Ishikawa (cell line): ENCODE measurements around the gene HNMT.

Experiments used
- CEBPB ChIP-seq: IDR thresholded peaks from 2 replicates; pipeline ENCODE4 v1.6.1; 2012
- CREB1 ChIP-seq: IDR thresholded peaks from 2 replicates; pipeline ENCODE4 v1.6.1; 2012; ENCODE audit warnings: low read depth
- EGR1 ChIP-seq: IDR thresholded peaks from 2 replicates; pipeline ENCODE4 v1.6.1; 2012
- EP300 ChIP-seq: IDR thresholded peaks from 2 replicates; pipeline ENCODE4 v1.6.1; 2012; ENCODE audit warnings: borderline replicate concordance
- FOXM1 ChIP-seq: IDR thresholded peaks from 2 replicates; pipeline ENCODE4 v1.6.1; 2012; ENCODE audit warnings: low read depth, borderline replicate concordance
- NFIC ChIP-seq: IDR thresholded peaks from 2 replicates; pipeline ENCODE4 v1.6.1; 2012
- RAD21 ChIP-seq: IDR thresholded peaks from 2 replicates; pipeline ENCODE4 v1.6.1; 2012; ENCODE audit warnings: low read depth
- REST ChIP-seq: IDR thresholded peaks from 2 replicates; pipeline ENCODE4 v1.6.1; 2012; ENCODE audit warnings: low read depth, mild to moderate bottlenecking
- TAF1 ChIP-seq: IDR thresholded peaks from 2 replicates; pipeline ENCODE4 v1.6.1; 2012; ENCODE audit warnings: low read depth, mild to moderate bottlenecking
- TCF12 ChIP-seq: IDR thresholded peaks from 2 replicates; pipeline ENCODE4 v1.6.1; 2012; ENCODE audit warnings: low read depth
- TEAD4 ChIP-seq: IDR thresholded peaks from 2 replicates; pipeline ENCODE4 v1.6.1; 2012
- YY1 ChIP-seq: IDR thresholded peaks from 2 replicates; pipeline ENCODE4 v1.6.1; 2012; ENCODE audit warnings: low read depth
- ZBTB7A ChIP-seq: IDR thresholded peaks from 2 replicates; pipeline ENCODE4 v1.6.1; 2012; ENCODE audit warnings: low read depth
- TF ChIP-seq, protein P1 (sequence below): IDR thresholded peaks from 2 replicates; pipeline ENCODE4 v1.6.1; 2012
- TF ChIP-seq, protein P2 (sequence below): IDR thresholded peaks from 2 replicates; pipeline ENCODE4 v1.6.1; 2012

HNMT gene

GRCh38 chr2:138060301-138060635 is 96.0 kb downstream of the HNMT start:
- TF ChIP-seq TEAD4 (no peak), REST (no peak), TAF1 (no peak), TCF12 (no peak), CREB1 (no peak), FOXM1 (no peak), EGR1 (no peak), CEBPB (no peak), NFIC (no peak), EP300 (no peak), ZBTB7A (no peak), YY1 (no peak), RAD21 (no peak)
- TF ChIP-seq, protein P1, sequence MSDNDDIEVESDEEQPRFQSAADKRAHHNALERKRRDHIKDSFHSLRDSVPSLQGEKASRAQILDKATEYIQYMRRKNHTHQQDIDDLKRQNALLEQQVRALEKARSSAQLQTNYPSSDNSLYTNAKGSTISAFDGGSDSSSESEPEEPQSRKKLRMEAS = no peak
- TF ChIP-seq, protein P2, sequence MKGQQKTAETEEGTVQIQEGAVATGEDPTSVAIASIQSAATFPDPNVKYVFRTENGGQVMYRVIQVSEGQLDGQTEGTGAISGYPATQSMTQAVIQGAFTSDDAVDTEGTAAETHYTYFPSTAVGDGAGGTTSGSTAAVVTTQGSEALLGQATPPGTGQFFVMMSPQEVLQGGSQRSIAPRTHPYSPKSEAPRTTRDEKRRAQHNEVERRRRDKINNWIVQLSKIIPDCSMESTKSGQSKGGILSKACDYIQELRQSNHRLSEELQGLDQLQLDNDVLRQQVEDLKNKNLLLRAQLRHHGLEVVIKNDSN = no peak

DNA sequence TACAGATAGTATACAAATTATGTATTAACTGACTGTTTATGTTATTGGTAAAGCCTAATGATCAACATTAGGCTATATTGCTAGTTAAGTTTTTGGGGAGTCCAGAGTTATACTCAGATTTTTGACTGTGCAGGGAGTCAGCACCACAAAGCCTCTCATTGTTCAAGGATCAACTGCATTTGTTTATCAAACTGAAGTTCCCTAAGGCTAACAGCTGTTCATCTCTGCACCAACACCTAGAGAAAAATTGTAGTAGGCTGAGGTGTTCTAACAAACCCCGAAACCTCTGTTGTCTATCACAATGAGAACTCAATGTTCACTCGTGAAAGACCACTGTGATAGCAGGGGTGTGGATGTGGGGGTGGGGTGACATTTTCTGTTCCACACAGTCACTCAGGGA is 97.7 kb downstream of the HNMT start:
- TF ChIP-seq CREB1 (no peak), CEBPB (no peak), RAD21 (no peak), TCF12 (no peak), TAF1 (no peak), YY1 (no peak), ZBTB7A (no peak), NFIC (no peak), FOXM1 (no peak), REST (no peak), EP300 (no peak), EGR1 (no peak), TEAD4 (no peak)
- TF ChIP-seq, protein P2 = no peak
- TF ChIP-seq, protein P1 = no peak

GRCh38 chr2:138063181-138063580 is 98.9 kb downstream of the HNMT start:
- TF ChIP-seq, protein P1 = no peak
- TF ChIP-seq CEBPB = no peak
- no peak for TF ChIP-seq FOXM1
- no peak for TF ChIP-seq CREB1
- TF ChIP-seq TEAD4 = no peak
- TF ChIP-seq EGR1 = no peak
- no peak for TF ChIP-seq ZBTB7A
- TF ChIP-seq REST = no peak
- TF ChIP-seq EP300 = no peak
- no peak for TF ChIP-seq NFIC
- TF ChIP-seq TAF1 = no peak
- TF ChIP-seq TCF12 = no peak
- TF ChIP-seq, protein P2 = no peak
- TF ChIP-seq YY1 = no peak
- no peak for TF ChIP-seq RAD21
